Measurements from ENCODE around the gene ZC3H10. TPM values are rescaled to one million over a fixed set of nuclear protein-coding genes. Genes with fewer than 3 reads are reported as not detected.

The ZC3H10 gene
- total RNA-seq, 4 donors from 2014 or later, result 3.2 to 5.1 (median 3.5) TPM

DNA sequence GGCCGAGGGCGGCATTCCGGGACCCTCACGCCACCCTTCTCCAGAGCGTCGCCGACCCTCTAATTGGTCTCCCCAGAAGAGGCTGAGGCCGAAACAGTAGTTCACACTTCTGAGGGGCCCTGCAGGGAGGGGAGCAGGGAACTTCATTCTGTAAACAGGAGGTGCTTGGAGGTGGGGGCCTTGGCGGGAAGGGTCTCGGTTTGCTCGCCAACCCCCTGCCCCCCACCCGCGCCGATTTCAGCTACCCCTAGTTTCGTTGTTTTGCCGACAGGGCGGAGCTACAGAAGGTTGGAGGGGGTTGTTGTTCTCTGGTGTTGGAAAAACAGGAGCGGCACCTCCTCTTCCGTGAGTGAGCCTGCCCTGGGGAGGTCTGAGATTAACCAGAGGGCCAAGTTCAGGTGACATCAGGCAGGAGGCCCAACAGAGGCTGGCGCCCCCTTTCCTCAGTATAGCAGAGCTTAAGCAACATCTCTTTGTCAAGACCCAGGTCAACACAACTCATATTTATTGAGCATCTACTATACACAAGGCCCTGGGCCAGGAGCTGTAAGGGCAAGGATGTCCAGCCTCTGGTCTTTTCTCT, 37.4 kb upstream of the ZC3H10 start:
- TF ChIP-seq, protein P1, sequence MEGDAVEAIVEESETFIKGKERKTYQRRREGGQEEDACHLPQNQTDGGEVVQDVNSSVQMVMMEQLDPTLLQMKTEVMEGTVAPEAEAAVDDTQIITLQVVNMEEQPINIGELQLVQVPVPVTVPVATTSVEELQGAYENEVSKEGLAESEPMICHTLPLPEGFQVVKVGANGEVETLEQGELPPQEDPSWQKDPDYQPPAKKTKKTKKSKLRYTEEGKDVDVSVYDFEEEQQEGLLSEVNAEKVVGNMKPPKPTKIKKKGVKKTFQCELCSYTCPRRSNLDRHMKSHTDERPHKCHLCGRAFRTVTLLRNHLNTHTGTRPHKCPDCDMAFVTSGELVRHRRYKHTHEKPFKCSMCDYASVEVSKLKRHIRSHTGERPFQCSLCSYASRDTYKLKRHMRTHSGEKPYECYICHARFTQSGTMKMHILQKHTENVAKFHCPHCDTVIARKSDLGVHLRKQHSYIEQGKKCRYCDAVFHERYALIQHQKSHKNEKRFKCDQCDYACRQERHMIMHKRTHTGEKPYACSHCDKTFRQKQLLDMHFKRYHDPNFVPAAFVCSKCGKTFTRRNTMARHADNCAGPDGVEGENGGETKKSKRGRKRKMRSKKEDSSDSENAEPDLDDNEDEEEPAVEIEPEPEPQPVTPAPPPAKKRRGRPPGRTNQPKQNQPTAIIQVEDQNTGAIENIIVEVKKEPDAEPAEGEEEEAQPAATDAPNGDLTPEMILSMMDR (IDR thresholded peaks at IDR 0.05; ENCODE audit: low read depth), result no peak

DNA sequence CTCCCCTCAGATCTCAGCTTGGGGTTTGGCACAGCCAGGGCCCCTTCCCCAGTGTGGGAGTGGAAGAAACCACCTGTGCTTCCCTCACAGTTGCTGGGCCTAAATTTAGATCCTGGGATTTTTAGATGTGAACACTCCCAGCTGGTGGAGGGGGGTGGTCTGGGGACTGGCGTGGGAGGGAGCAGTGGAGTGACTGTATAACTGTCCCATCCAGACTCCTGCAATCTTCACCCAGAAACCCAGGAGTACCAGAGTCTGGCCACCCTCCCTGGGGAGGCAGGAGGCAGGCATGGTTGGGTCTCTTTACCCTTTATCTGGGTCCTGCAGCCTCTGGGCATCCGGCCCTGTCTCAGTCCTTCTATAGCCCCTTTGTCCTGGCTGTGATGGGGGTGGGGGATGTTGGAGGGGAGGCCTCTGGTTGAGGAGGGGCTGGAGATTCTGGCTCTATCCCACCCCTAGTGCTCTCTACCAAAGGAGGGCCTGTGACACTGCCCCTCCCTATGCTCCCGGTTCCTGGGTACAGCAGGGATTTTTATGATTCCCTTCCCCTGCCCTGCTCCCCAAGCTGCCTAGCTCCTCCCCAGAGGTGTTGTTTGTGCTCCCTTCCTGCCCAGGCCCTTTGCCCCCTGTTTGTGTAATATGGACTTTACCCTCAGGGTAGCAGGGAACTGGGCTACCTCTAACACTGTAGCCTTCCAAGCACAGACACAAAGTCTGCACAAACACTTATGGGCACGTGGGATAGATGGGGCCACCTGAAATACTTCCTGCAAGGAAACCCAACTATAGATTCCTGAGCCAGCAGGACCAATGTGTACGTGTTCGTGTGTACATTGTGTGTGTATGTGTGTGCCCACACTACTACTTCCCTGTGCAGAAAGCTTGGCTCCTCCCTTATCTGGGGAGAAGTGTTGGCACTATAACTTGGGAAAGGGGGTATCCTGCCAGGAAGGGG, 36.4 kb upstream of the ZC3H10 start:
- TF ChIP-seq, protein P1 (IDR thresholded peaks at IDR 0.05; ENCODE audit: low read depth), result no peak

DNA sequence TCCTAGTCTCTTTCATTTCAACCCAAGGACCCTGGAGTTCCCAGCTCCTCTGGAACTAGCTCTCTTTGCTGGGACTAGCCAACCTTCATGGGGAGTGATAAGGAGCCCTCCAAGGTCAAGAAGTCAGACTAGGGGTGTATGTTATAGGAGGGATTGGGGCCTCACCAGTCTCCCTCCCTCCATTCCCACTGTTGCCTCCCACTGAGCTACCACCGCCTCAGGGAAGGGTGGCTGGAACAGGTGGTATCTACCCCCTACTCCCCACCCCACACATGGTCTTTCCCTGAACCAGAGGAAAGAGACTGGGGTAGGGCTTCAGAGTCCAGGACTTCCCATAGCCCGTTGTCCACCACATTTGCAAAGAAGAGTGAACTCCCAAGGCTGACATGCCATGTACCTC, 35.7 kb upstream of the ZC3H10 start:
- TF ChIP-seq, protein P1 (IDR thresholded peaks at IDR 0.05; ENCODE audit: low read depth), result no peak

DNA sequence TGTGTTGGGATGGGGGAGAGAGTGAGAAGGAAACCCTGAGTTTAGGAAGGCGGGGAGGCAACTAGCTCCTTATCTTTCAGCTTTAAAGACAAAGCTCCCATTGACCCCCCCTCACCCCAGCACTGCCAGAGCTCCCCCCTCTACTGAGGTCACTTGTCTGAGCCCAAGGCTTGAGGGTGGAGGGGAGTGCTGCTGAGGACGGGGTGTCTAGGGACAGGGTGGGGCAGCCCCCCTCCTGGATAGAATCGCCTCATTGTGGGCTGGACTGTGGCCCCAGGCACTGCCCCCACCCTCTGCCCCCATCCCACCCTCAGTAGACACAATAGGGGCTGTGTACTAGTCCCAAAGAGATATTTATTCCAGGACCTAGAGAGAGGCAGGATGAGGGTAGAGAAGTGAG, 35.1 kb upstream of the ZC3H10 start:
- TF ChIP-seq, protein P1 (IDR thresholded peaks at IDR 0.05; ENCODE audit: low read depth), result no peak

DNA sequence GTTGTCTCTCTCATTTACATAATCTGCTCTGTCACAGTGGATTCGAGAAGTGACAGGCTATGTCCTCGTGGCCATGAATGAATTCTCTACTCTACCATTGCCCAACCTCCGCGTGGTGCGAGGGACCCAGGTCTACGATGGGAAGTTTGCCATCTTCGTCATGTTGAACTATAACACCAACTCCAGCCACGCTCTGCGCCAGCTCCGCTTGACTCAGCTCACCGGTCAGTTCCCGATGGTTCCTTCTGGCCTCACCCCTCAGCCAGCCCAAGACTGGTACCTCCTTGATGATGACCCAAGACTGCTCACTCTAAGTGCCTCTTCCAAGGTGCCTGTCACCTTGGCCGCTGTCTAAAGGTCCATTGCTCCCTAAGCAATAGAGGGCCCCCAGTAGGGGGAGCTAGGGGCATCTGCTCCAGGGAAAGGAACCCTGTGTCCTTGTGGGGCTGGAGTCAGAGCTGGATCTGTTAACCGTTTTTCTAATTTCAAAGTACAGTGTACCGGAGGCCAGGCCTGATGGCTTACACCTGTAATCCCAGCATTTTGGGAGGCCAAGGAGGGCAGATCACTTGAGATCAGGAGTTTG, 33.0 kb upstream of the ZC3H10 start:
- TF ChIP-seq, protein P1 (IDR thresholded peaks at IDR 0.05; ENCODE audit: low read depth), result no peak

DNA sequence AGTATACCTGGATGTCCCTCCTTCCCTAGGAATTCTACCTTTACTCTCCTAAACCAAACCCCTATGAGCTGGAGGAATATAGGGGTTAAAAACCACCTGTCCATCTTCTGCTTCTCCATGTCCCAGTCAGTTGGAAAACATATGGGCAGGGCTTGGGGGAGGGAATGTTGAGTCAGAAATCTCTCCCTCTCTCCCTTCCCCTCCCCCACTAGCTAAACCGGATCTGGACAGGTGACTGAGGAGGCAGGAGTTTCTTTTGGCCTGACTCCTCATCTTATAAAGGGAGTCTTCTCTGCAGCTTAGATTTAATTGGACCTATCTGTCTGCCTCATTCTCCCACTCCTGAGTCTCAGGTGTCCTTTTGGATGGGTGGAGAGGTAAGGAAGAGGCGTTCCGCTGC, 32.0 kb upstream of the ZC3H10 start:
- TF ChIP-seq, protein P1 (IDR thresholded peaks at IDR 0.05; ENCODE audit: low read depth), result no peak

DNA sequence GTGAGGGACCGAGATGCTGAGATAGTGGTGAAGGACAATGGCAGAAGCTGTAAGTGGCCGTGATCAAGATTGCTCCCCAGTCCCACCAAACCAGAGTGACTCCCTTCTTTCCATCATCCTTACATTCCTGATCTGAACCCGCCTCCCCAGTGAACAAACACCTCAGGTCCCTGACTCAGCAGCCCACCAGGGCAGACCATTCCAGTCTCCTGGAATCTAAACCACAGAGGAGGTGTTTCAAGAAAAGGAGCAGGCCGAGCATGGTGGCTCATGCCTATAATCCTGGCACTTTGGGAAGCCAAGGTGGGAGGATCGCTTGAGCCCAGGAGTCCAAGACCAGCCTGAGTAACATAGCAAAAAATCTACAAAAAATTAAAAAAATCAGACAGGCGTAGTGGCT, 31.5 kb upstream of the ZC3H10 start:
- TF ChIP-seq, protein P1 (IDR thresholded peaks at IDR 0.05; ENCODE audit: low read depth), result no peak
